KMS-11 (cell line): ENCODE measurements around the gene BNC2.

Source experiments
- H2AFZ ChIP-seq: fragments of 200-600 bp; sonication (generic); 2 replicates; pipeline ENCODE4 v1.6.1; 2016; ENCODE audit warnings: antibody characterized with exemption, mixed run types, low read depth
- H3K27ac ChIP-seq: fragments of 200-600 bp; sonication (generic); 2 replicates; pipeline ENCODE4 v1.6.1; 2016; ENCODE audit warnings: mild to moderate bottlenecking, mixed run types
- H3K27me3 ChIP-seq: fragments of 200-600 bp; sonication (generic); 2 replicates; pipeline ENCODE4 v1.6.1; 2017; ENCODE audit warnings: mild to moderate bottlenecking, low read depth, mixed run types, moderate library complexity; ENCODE audit not compliant: insufficient read depth
- H3K36me3 ChIP-seq: fragments of 200-600 bp; sonication (generic); 2 replicates; pipeline ENCODE4 v1.6.1; 2017; ENCODE audit warnings: mild to moderate bottlenecking, mixed run types; ENCODE audit not compliant: insufficient read depth
- H3K4me1 ChIP-seq: fragments of 200-600 bp; sonication (generic); 2 replicates; pipeline ENCODE4 v1.6.1; 2016; ENCODE audit warnings: mild to moderate bottlenecking, low read depth, mixed run types; ENCODE audit not compliant: poor library complexity, severe bottlenecking
- H3K4me2 ChIP-seq: fragments of 200-600 bp; sonication (generic); 2 replicates; pipeline ENCODE4 v1.7.0; 2016; ENCODE audit warnings: mild to moderate bottlenecking, mixed run types
- H3K4me3 ChIP-seq: fragments of 200-600 bp; sonication (generic); IDR thresholded peaks from 2 replicates; pipeline ENCODE4 v1.6.1; 2017; ENCODE audit warnings: low read depth, low read length, mixed read lengths; ENCODE audit not compliant: insufficient read depth
- H3K79me2 ChIP-seq: fragments of 200-600 bp; sonication (generic); 2 replicates; pipeline ENCODE4 v1.6.1; 2016; ENCODE audit warnings: low read depth, mixed run types; ENCODE audit not compliant: insufficient read depth
- H3K9ac ChIP-seq: fragments of 200-600 bp; sonication (generic); 2 replicates; pipeline ENCODE4 v1.6.1; 2016; ENCODE audit warnings: mild to moderate bottlenecking, mixed run types
- H4K20me1 ChIP-seq: fragments of 200-600 bp; sonication (generic); 2 replicates; pipeline ENCODE4 v1.6.1; 2016; ENCODE audit warnings: mild to moderate bottlenecking, mixed run types; ENCODE audit not compliant: insufficient read depth
- CTCF ChIP-seq: fragments of 200-600 bp; sonication (generic); conservative IDR thresholded peaks from 2 replicates; pipeline ENCODE4 v1.6.1; 2017; ENCODE audit warnings: low read depth, mild to moderate bottlenecking, antibody characterized with exemption, low read length, moderate library complexity, mixed read lengths

Gene BNC2

GRCh38 chr9:16846367-16846766 is 24.1 kb downstream of the BNC2 start:
- Histone ChIP-seq H2AFZ (no peak overlapping the region), H4K20me1 (no peaks in the 10 kb centered on the region), H3K9ac (no peak overlapping the region), H3K4me2 (no peak overlapping the region), H3K79me2 (no peaks in the 10 kb centered on the region), H3K4me3 (no peak overlapping the region), H3K36me3 (no peaks in the 10 kb centered on the region), H3K4me1 (no peaks in the 10 kb centered on the region), H3K27me3 (no peaks in the 10 kb centered on the region), H3K27ac (no peak overlapping the region)
- no peak for TF ChIP-seq CTCF

- H3K79me2 ChIP-seq = no peaks in the 10 kb centered on the region
- no peak for TF ChIP-seq CTCF
Observed at GRCh38 chr9:16834817-16835216, 35.7 kb downstream of the BNC2 start.

GRCh38 chr9:16833296-16833835 is 37.1 kb downstream of the BNC2 start:
- no peaks in the 10 kb centered on the region for H3K79me2 ChIP-seq
- no peak for TF ChIP-seq CTCF
- no peaks in the 10 kb centered on the region for H4K20me1 ChIP-seq

More at GRCh38 chr9:16834817-16835216, 35.7 kb downstream of the BNC2 start:
- Histone ChIP-seq H3K27me3 (no peaks in the 10 kb centered on the region), H3K27ac (no peak overlapping the region), H3K4me1 (no peaks in the 10 kb centered on the region), H3K4me2 (no peak overlapping the region), H4K20me1 (no peaks in the 10 kb centered on the region), H3K36me3 (no peaks in the 10 kb centered on the region), H3K4me3 (no peak overlapping the region), H3K9ac (no peak overlapping the region), H2AFZ (no peak overlapping the region)

GRCh38 chr9:16832101-16832500 is 38.4 kb downstream of the BNC2 start:
- no peak for TF ChIP-seq CTCF
- H4K20me1 ChIP-seq = no peaks in the 10 kb centered on the region
- no peaks in the 10 kb centered on the region for H3K27me3 ChIP-seq
- H3K36me3 ChIP-seq = no peaks in the 10 kb centered on the region
- no peaks in the 10 kb centered on the region for H3K4me1 ChIP-seq
- no peaks in the 10 kb centered on the region for H3K79me2 ChIP-seq
- no peak overlapping the region for H3K9ac ChIP-seq
- H3K4me3 ChIP-seq = no peak overlapping the region
- no peak overlapping the region for H3K27ac ChIP-seq
- no peak overlapping the region for H2AFZ ChIP-seq
- H3K4me2 ChIP-seq = no peak overlapping the region

More at GRCh38 chr9:16833296-16833835, 37.1 kb downstream of the BNC2 start:
- Histone ChIP-seq H2AFZ (no peak overlapping the region), H3K4me3 (no peak overlapping the region), H3K9ac (no peak overlapping the region), H3K36me3 (no peaks in the 10 kb centered on the region), H3K4me1 (no peaks in the 10 kb centered on the region), H3K27me3 (no peaks in the 10 kb centered on the region), H3K4me2 (no peak overlapping the region), H3K27ac (no peak overlapping the region)
